HEK293T (cell line): ENCODE data around the gene SBNO2.

Experiments
- CTCF ChIA-PET: fragments of 350-600 bp; formaldehyde crosslinking; extraction: SDS; loops from one replicate; lab custom pipeline; 2021; ENCODE audit warnings: antibody characterized with exemption, inconsistent platforms; lab: Yijun Ruan, JAX
- POLR2A ChIA-PET: fragments of 350-600 bp; formaldehyde crosslinking; extraction: SDS; loops from one replicate; lab custom pipeline; 2020; ENCODE audit warnings: antibody characterized with exemption, inconsistent platforms; lab: Yijun Ruan, JAX
- DNase-seq: peaks from one replicate; pipeline ENCODE4 v3.0.0; 2012; ENCODE audit warnings: mixed read lengths; ENCODE audit errors: extremely low spot score
- ARNT ChIP-seq: fragments of 450-650 bp; IDR thresholded peaks from 2 replicates; pipeline ENCODE4 v1.6.1; 2017; ENCODE audit warnings: mild to moderate bottlenecking
- BHLHE40 ChIP-seq: fragments of 450-650 bp; IDR thresholded peaks from 2 replicates; pipeline ENCODE4 v1.6.1; 2016; ENCODE audit warnings: mild to moderate bottlenecking, moderate library complexity, borderline replicate concordance
- CTBP1 ChIP-seq: fragments of 450-650 bp; IDR thresholded peaks from 2 replicates; pipeline ENCODE4 v1.6.1; 2016; ENCODE audit warnings: borderline replicate concordance
- ELF4 ChIP-seq: fragments of 450-650 bp; IDR thresholded peaks from 2 replicates; pipeline ENCODE4 v1.6.1; 2017; ENCODE audit warnings: antibody characterized with exemption
- FOXA1 ChIP-seq: fragments of 450-650 bp; IDR thresholded peaks from 2 replicates; pipeline ENCODE4 v1.6.1; 2016; ENCODE audit warnings: mild to moderate bottlenecking
- FOXK2 ChIP-seq: fragments of 450-650 bp; IDR thresholded peaks from 2 replicates; pipeline ENCODE4 v1.6.1; 2016; ENCODE audit warnings: mild to moderate bottlenecking
- FOXM1 ChIP-seq: fragments of 450-650 bp; IDR thresholded peaks from 2 replicates; pipeline ENCODE4 v1.6.1; 2017; ENCODE audit warnings: mild to moderate bottlenecking, borderline replicate concordance
- HDGF ChIP-seq: fragments of 450-650 bp; IDR thresholded peaks from 2 replicates; pipeline ENCODE4 v1.6.1; 2017; ENCODE audit warnings: antibody characterized with exemption, borderline replicate concordance
- L3MBTL2 ChIP-seq: fragments of 450-650 bp; conservative IDR thresholded peaks from 2 replicates; pipeline ENCODE4 v1.6.1; 2016; ENCODE audit warnings: mild to moderate bottlenecking
- LEF1 ChIP-seq: fragments of 450-650 bp; IDR thresholded peaks from 2 replicates; pipeline ENCODE4 v1.6.1; 2017; ENCODE audit warnings: mild to moderate bottlenecking, borderline replicate concordance
- NFRKB ChIP-seq: fragments of 450-650 bp; IDR thresholded peaks from 2 replicates; pipeline ENCODE4 v1.6.1; 2016; ENCODE audit warnings: mild to moderate bottlenecking, moderate library complexity
- SP1 ChIP-seq: fragments of 450-650 bp; IDR thresholded peaks from 2 replicates; pipeline ENCODE4 v1.6.1; 2017
- SUZ12 ChIP-seq: fragments of 450-650 bp; IDR thresholded peaks from 2 replicates; pipeline ENCODE4 v1.6.1; 2016; ENCODE audit warnings: mild to moderate bottlenecking
- TARDBP ChIP-seq: fragments of 450-650 bp; IDR thresholded peaks from 2 replicates; pipeline ENCODE4 v1.6.1; 2016
- ZNF384 ChIP-seq: fragments of 450-650 bp; IDR thresholded peaks from 2 replicates; pipeline ENCODE4 v1.6.1; 2016
- TF ChIP-seq, protein P1 (sequence below): fragments of 450-650 bp; IDR thresholded peaks from 2 replicates; pipeline ENCODE4 v1.6.1; 2016

The SBNO2 gene

DNA sequence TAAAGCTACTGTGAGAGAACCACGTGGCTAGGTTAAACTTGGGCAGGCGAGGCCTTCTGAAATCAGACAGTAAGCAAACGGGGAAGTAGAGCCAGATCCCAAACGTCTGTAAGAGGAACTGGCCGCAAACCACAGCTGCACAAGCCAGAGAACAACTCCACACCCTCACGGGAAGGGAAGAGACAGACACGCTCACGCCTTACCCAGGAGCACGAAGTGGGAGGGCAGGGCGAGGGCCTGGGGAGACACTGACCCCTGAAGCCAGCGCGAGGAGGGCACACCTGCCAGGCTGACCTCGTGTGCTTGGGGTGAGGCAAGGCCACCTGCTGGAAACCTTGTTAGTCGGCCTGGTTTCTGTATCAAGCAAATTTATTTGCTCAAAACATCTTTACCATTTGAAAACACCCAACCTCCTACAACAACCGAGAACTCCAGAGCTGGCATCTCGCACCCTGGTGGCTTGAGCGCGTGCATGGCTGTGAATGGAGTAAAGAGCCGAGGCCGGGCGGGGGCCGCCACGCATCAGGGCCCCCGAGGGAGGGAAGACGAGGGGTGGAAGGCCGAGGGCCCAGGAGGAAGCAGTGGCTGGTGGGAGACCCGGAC lies 86.2 kb downstream of the SBNO2 start:
- CTCF ChIA-PET: no interaction called here
- POLR2A ChIA-PET: no interaction called here
- TF ChIP-seq SUZ12 (no peak), TARDBP (no peak), BHLHE40 (no peak), SP1 (no peak), LEF1 (no peak), FOXK2 (no peak), FOXA1 (no peak), NFRKB (no peak), FOXM1 (no peak), HDGF (no peak), CTBP1 (no peak), ARNT (no peak)
- DNase-seq: no peak

DNA sequence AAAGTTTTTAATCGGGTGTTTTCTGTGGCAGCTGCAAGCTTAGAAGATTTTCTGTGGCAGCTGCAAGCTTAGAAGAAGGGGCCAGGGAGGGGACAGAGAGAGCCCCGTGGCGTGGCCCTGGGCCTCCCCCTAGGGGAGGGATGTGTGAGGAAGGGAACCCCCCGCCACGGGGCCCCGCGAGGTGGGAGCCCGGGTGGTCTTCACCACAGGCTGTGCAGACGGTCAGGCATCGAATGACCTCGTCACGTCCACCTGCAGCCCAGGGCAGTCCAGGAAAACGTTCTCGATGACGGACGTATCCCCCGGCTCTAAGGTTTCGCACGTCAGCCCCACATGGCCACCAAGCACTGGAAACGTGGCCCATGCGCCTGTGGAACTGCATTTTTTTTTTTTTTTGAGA lies 87.5 kb downstream of the SBNO2 start:
- POLR2A ChIA-PET: interaction anchor here (2.8 kb wide), 1 partner anchor 8 kb away, joined by 11 read pairs; no protein-coding TSS in a partner anchor
- TF ChIP-seq, protein P1, sequence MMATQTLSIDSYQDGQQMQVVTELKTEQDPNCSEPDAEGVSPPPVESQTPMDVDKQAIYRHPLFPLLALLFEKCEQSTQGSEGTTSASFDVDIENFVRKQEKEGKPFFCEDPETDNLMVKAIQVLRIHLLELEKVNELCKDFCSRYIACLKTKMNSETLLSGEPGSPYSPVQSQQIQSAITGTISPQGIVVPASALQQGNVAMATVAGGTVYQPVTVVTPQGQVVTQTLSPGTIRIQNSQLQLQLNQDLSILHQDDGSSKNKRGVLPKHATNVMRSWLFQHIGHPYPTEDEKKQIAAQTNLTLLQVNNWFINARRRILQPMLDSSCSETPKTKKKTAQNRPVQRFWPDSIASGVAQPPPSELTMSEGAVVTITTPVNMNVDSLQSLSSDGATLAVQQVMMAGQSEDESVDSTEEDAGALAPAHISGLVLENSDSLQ: no peak
- TF ChIP-seq LEF1 (no peak), HDGF (no peak), SP1 (no peak), ELF4 (no peak), FOXM1 (no peak), NFRKB (no peak), CTBP1 (no peak), L3MBTL2 (no peak), ARNT (no peak), BHLHE40 (no peak)
- CTCF ChIA-PET: no interaction called here
- no peak for DNase-seq

DNA sequence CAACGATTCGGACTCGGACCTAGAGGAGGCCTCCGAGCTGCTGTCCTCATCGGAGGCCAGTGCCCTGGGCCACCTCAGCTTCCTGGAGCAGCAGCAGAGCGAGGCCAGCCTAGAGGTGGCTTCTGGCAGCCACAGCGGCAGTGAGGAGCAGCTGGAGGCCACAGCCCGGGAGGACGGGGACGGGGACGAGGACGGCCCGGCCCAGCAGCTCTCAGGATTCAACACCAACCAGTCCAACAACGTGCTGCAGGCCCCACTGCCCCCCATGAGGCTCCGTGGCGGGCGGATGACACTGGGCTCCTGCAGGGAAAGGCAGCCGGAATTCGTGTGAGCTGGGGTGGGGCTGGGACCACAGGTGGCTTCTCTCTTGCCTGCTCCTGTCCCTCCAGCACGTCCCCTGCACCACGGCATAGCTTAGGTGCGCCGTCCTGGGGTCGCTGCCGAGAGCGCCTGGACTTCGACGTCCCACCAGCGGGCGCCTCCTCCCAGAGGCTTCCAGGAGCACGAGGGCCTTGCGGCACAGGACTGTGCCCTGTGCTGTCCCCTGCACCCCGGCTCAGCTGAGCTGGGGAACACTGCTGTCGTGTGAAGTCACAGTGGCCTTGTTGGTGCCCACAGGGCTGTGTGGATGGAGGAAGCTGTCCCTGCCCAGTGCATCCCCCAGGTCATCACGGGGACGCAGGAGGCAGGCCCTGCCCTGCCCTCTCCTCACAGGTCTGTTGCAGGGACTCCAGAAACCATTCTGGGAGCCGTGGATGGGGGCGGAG lies 88.2 kb downstream of the SBNO2 start:
- TF ChIP-seq SP1 (no peak), LEF1 (no peak), ARNT (no peak), ZNF384 (no peak)
- ChIA-PET POLR2A (interaction anchor here (2.8 kb wide), 1 partner anchor 8 kb away, joined by 11 read pairs; no protein-coding TSS in a partner anchor), CTCF (no interaction called here)
- DNase-seq: no peak

DNA sequence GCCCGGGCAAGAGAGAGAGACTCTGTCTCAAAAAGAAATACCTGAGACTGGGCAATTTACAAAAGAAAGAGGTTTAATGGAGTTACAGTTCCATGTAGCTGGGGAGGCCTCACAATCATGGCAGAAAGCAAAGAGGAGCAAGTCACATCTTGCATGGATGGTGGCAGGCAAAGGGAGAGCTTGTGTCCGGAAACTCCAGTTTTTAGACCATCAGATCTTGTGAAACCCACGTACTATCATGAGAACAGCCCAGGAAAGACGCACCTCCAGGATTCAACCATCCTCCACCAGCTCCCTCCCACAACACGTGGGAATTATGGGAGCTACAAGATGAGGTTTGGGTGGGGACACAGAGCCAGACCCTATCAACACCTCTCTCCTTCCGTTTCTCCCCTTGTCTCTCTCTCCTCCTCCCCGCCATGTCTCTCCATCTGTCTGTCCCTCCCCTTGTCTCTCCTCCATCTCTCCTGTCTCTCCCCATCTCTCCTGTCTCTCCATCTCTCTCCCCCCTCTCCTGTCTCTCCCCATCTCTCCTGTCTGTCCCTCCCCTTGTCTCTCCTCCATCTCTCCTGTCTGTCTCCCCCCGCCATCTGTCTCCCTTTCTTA lies 88.9 kb downstream of the SBNO2 start:
- ChIA-PET CTCF (interaction anchor here (0.8 kb wide), 1 partner anchor 28 kb away, joined by 3 read pairs; no protein-coding TSS in a partner anchor), POLR2A (interaction anchor here (1.7 to 2.8 kb wide), 2 partner anchors 9 to 17 kb away, joined by 4 to 11 read pairs; no protein-coding TSS in a partner anchor)
- no peak for DNase-seq
- TF ChIP-seq, protein P1: no peak
- TF ChIP-seq ARNT (no peak), FOXM1 (no peak)

DNA sequence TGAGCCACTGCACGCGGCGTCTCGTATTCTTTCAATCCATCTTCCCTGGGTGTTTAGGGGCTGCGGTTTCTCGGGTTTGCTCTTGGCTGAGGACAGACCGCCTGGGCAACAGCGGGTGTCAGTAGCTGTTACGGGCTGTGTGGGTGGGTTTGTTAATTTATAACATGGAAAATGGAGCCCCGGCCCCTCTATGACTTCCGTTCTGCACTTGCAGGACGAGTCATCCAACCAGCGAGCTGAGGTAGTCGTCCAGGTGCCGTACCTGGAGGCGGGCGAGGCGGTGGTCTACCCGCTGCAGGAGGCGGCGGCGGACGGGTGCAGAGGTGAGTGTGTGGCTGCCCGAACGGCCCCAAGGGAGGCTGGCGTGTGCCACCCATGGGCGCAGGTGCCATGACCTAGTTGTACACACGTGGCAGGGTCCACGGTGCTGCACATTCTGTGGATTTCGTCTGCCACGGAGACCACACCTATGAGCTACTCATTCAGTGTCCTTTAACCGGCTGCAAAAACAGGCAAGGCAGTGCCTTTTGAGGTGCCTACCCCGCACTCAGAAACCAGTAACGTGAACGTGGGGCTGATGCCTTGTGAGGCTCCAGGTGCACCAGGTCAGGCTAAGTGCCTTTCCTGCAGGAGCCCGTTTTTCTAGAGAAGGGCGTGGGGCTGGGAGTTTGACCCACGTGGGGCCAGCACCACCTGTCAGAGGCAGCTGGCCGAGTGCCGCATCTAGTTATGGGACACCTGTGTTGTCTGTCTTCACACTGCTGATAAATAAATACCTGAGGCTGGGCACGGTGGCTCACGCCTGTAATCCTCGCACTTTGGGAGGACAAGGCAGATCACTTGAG lies 89.8 kb downstream of the SBNO2 start:
- DNase-seq: no peak
- CTCF ChIA-PET: interaction anchor here (0.8 kb wide), 1 partner anchor 29 kb away, joined by 3 read pairs; no protein-coding TSS in a partner anchor
- POLR2A ChIA-PET: interaction anchor here (1.7 to 2.8 kb wide), 2 partner anchors 10 to 16 kb away, joined by 4 to 11 read pairs; no protein-coding TSS in a partner anchor
- no peak for TF ChIP-seq ZNF384
- no peak for TF ChIP-seq NFRKB
- no peak for TF ChIP-seq ELF4
- TF ChIP-seq HDGF: no peak
- TF ChIP-seq LEF1: no peak
- TF ChIP-seq SP1: no peak
- TF ChIP-seq, protein P1: no peak
- no peak for TF ChIP-seq ARNT
- TF ChIP-seq BHLHE40: no peak
- TF ChIP-seq CTBP1: no peak
- no peak for TF ChIP-seq TARDBP
- TF ChIP-seq L3MBTL2: no peak
- TF ChIP-seq FOXA1: no peak
- TF ChIP-seq FOXK2: no peak
- no peak for TF ChIP-seq SUZ12
- no peak for TF ChIP-seq FOXM1
